Coronary artery (tissue), 2 donors: ENCODE data around the gene MPP2.

Source experiments
- DNase-seq: peaks from one replicate; pipeline ENCODE4 v3.0.0-alpha.2; 2017; ENCODE audit warnings: low spot score
- H3K27ac ChIP-seq, 2 donors: fragments of 200-600 bp; sonication (generic); one replicate each; pipeline ENCODE4 v1.5.1; 2016 to 2019
- H3K4me3 ChIP-seq: fragments of 200-600 bp; sonication (generic); 2 replicates; pipeline ENCODE4 v1.5.1; 2016; ENCODE audit warnings: mild to moderate bottlenecking, moderate library complexity
- CTCF ChIP-seq: fragments of 200-600 bp; sonication (generic); IDR thresholded peaks from one replicate; pipeline ENCODE4 v1.5.1; 2019; ENCODE audit warnings: antibody characterized with exemption

Gene MPP2

GRCh38 chr17:43890240-43890639 lies 17.1 kb downstream of the MPP2 start:
- TF ChIP-seq CTCF: no peak
- DNase-seq: no peak
- Histone ChIP-seq H3K4me3 (no peak overlapping the region), H3K27ac (no peak overlapping the region)

- Histone ChIP-seq H3K27ac (no peak overlapping the region), H3K4me3 (no peak overlapping the region)
- no peak for DNase-seq
- no peak for TF ChIP-seq CTCF
Measured at GRCh38 chr17:43888548-43888947, 18.8 kb downstream of the MPP2 start.

- H3K4me3 ChIP-seq: no peak overlapping the region
- DNase-seq: no peak
- H3K27ac ChIP-seq: no peak overlapping the region
- no peak for TF ChIP-seq CTCF
Measured at GRCh38 chr17:43882761-43883415, 24.4 kb downstream of the MPP2 start.

- no peak overlapping the region for H3K27ac ChIP-seq
- DNase-seq: peak; percentile 62
- no peak overlapping the region for H3K4me3 ChIP-seq
- TF ChIP-seq CTCF: no peak
Measured at GRCh38 chr17:43881758-43882505, 25.4 kb downstream of the MPP2 start.

GRCh38 chr17:43881181-43881580 lies 26.2 kb downstream of the MPP2 start:
- Histone ChIP-seq H3K4me3 (no peak overlapping the region), H3K27ac (no peak overlapping the region)
- TF ChIP-seq CTCF: no peak
- peak; percentile 54 for DNase-seq

GRCh38 chr17:43880420-43880991 lies 26.8 kb downstream of the MPP2 start:
- H3K4me3 ChIP-seq: no peak overlapping the region
- DNase-seq: peak; percentile 62
- no peak overlapping the region for H3K27ac ChIP-seq
- no peak for TF ChIP-seq CTCF
